HG02973 (cell line): ENCODE measurements around the gene PPP1R9A.

Source experiments
- ATAC-seq: cut with Tn5 transposase; IDR thresholded peaks from one replicate; pipeline ENCODE4 v1.9.1; 2021; ENCODE audit warnings: moderate library complexity; ENCODE audit not compliant: unreplicated experiment

The PPP1R9A gene

GRCh38 chr7:95342029-95342428 lies 434.6 kb downstream of the PPP1R9A start:
- no peak for ATAC-seq

- no peak for ATAC-seq
Observed at GRCh38 chr7:95342642-95343307, 435.4 kb downstream of the PPP1R9A start.
